T-helper 17 cell (primary cell): ENCODE results near the gene ZRSR2. TPM values are rescaled to one million over a fixed set of nuclear protein-coding genes. Genes with fewer than 3 reads are reported as not detected.

Source experiments
- ATAC-seq: fragments of 150-1000 bp; cut with Tn5 transposase; 2 replicates; pipeline ENCODE4 v1.10.0; 2021; ENCODE audit warnings: mild to moderate bottlenecking, moderate library complexity
- DNase-seq, 3 donors: peaks; one replicate each; pipeline versions ENCODE4 v3.0.0 to v3.0.0-alpha.2; 2020 to 2021
- H3K9me3 ChIP-seq: one replicate; pipeline ENCODE4 v1.7.0; 2013; ENCODE audit warnings: low read length, mild to moderate bottlenecking; ENCODE audit not compliant: control insufficient read depth, poor library complexity, severe bottlenecking
- H3K27ac Mint-ChIP-seq: one replicate; pipeline ENCODE4 v1.8.0; 2022; ENCODE audit warnings: mild to moderate bottlenecking, moderate library complexity, mixed read lengths
- H3K27me3 Mint-ChIP-seq: one replicate; pipeline ENCODE4 v1.8.0; 2022; ENCODE audit warnings: mixed read lengths
- H3K36me3 Mint-ChIP-seq: one replicate; pipeline ENCODE4 v1.8.0; 2022; ENCODE audit warnings: low read depth, mixed read lengths
- H3K4me1 Mint-ChIP-seq: one replicate; pipeline ENCODE4 v1.8.0; 2022; ENCODE audit warnings: mild to moderate bottlenecking, mixed read lengths
- H3K4me3 Mint-ChIP-seq: one replicate; pipeline ENCODE4 v1.8.0; 2022; ENCODE audit warnings: mild to moderate bottlenecking, moderate library complexity, mixed read lengths
- total RNA-seq, 4 donors: library from RNA in 2 of 4; stranded (reverse) in 2 of 4; gene quantifications; one replicate each; pipeline ENCODE4 v1.2.3 and lab custom pipeline; 2022 to 2026

ZRSR2 gene
- total RNA-seq, 2 donors from 2014 or later, result 18.5 to 19.6 TPM

DNA sequence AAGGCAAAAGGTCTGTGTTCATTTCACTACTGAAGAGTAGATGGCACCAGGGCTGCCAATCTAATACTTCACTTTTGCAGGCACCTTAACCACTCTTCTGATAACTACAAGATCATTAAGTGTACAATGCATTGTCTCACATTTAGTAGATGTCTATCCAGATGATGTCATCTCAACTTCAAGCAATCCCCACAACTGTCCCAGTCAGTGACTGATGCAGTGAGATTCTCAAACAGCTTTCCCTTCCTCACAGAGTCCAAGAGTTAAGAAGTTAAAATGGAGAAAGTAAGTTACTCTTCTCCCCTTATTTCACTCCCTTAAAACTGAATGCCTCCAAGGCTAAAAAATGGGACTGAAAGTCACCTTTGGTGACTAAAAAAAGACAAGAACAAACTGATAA, 53.7 kb downstream of the ZRSR2 start:
- Mint-ChIP-seq H3K36me3 (no peaks in the 10 kb centered on the region), H3K27me3 (no peaks in the 10 kb centered on the region), H3K4me3 (no peak overlapping the region), H3K27ac (no peak overlapping the region), H3K4me1 (peaks cover 2% of the 10 kb centered on the region)
- H3K9me3 ChIP-seq, result no peaks in the 10 kb centered on the region
- no peak for DNase-seq
- no peak for ATAC-seq

GRCh38 chrX:15848576-15848975, 58.3 kb downstream of the ZRSR2 start:
- no peak overlapping the region for H3K4me3 Mint-ChIP-seq
- H3K27ac Mint-ChIP-seq, result no peak overlapping the region
- H3K9me3 ChIP-seq, result no peaks in the 10 kb centered on the region
- DNase-seq (no peak), ATAC-seq (no peak)
- no peaks in the 10 kb centered on the region for H3K27me3 Mint-ChIP-seq
- no peaks in the 10 kb centered on the region for H3K36me3 Mint-ChIP-seq
- H3K4me1 Mint-ChIP-seq, result peaks cover 10% of the 10 kb centered on the region

- Mint-ChIP-seq H3K27ac (no peak overlapping the region), H3K27me3 (no peaks in the 10 kb centered on the region), H3K4me3 (no peak overlapping the region), H3K36me3 (no peaks in the 10 kb centered on the region), H3K4me1 (peaks cover 10% of the 10 kb centered on the region)
- DNase-seq (no peak), ATAC-seq (no peak)
- no peaks in the 10 kb centered on the region for H3K9me3 ChIP-seq
Measured at GRCh38 chrX:15849555-15849954, 59.3 kb downstream of the ZRSR2 start.

DNA sequence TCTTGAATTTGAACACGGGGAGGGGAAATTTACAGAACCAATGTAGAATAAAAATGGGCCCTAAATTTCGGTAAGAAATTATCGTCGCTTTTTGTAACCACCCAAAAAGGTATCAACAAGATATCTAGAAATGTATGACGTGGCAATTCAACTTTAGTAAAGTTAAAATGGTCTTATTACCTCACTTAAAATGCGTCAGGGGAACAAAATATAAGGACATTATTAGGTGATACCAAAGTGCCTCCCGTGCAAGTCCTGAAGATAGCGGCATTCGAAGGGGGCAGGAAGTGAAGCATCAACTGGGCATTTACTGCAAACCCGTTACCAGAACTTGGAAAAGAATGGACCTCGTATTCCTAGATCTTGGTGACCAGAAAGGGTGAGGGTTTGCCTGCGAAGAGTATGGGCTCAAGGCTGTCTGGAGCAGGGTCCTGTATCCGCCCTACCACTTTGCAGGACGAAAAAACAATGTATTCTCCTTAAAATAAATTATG, 63.3 kb downstream of the ZRSR2 start:
- Mint-ChIP-seq H3K4me3 (peak overlapping the region; percentile 75), H3K27ac (no peak overlapping the region), H3K36me3 (no peaks in the 10 kb centered on the region), H3K27me3 (no peaks in the 10 kb centered on the region), H3K4me1 (peaks cover 10% of the 10 kb centered on the region)
- ATAC-seq, result no peak
- H3K9me3 ChIP-seq, result no peaks in the 10 kb centered on the region
- no peak for DNase-seq

DNA sequence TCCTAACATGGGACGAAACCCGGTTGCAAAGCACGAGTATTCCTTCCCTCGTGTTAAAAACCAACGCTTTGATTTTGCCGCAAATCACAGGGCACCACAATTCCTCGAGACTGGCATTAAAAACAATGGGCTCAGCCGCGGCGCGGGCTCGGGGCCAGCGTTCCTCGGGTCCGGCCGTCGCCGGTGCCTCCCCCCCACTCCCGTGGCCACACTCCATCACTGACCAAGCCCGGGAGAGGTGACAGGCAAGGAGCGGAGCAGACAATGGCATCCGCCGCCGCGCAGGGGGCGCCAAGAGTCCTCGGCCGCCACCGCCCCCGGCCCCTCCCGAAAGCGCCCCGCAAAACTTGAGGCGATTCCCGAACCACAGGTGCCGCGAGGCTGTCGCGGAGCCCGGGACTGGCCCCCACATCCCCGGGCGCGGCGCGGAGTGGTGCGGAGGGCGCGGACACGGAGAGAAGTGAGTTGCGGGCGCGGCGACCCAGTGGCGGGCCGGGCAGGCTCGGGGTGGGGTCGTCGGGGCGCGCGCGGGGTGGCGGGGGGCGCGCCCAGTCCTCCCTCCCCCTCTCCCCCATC, 63.9 kb downstream of the ZRSR2 start:
- ATAC-seq, result peak; percentile 22
- Mint-ChIP-seq H3K27ac (no peak overlapping the region), H3K4me1 (peaks cover 10% of the 10 kb centered on the region), H3K36me3 (no peaks in the 10 kb centered on the region), H3K4me3 (peak overlapping the region; percentile 90), H3K27me3 (no peaks in the 10 kb centered on the region)
- H3K9me3 ChIP-seq, result no peaks in the 10 kb centered on the region
- DNase-seq, result peak; percentile 23 to 31 (median 26)

GRCh38 chrX:15854712-15855567, 64.7 kb downstream of the ZRSR2 start, which contains the start of gene AP1S2:
AP1S2 (minus strand) TSS chrX:15854813; CDS start chrX:15852524, 2,289 bp downstream.
- peak within 1 kb of the TSS; percentile 90 for H3K4me3 Mint-ChIP-seq
- H3K4me1 Mint-ChIP-seq, result peaks cover 6% of the 10 kb centered on the region
- DNase-seq, result peak; percentile 84 to 92 (median 90)
- ATAC-seq, result peak; percentile 96
- H3K36me3 Mint-ChIP-seq, result no peaks in the 10 kb centered on the region
- no peaks in the 10 kb centered on the region for H3K27me3 Mint-ChIP-seq
- peak within 1 kb of the TSS; percentile 96 for H3K27ac Mint-ChIP-seq
- no peaks in the 10 kb centered on the region for H3K9me3 ChIP-seq

- no peaks in the 10 kb centered on the region for H3K27me3 Mint-ChIP-seq
- DNase-seq (no peak), ATAC-seq (no peak)
- H3K4me3 Mint-ChIP-seq, result peak overlapping the region; percentile 90
- H3K9me3 ChIP-seq, result no peaks in the 10 kb centered on the region
- H3K27ac Mint-ChIP-seq, result peak overlapping the region; percentile 96
- H3K36me3 Mint-ChIP-seq, result no peaks in the 10 kb centered on the region
- H3K4me1 Mint-ChIP-seq, result peaks cover 5% of the 10 kb centered on the region
Measured at GRCh38 chrX:15855568-15856221, 65.4 kb downstream of the ZRSR2 start.

DNA sequence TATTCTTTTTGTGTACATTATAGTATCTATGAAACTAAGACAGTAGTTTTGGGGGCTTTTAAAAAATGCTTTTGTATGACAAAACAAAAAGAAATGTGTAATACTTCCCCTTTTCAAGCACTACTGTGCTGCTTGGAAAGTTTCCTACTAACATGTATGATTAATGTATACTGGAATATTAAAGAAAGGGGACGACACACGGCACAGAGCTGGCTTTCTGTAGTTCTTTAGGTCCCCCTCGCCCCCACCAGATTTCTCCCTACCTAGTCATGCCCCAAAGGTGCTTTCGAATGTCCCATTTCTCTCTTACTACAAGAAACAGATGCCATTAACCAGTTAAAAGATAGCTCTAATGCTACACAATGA, 65.9 kb downstream of the ZRSR2 start:
- H3K27ac Mint-ChIP-seq, result no peak overlapping the region
- no peak for DNase-seq
- peaks cover 5% of the 10 kb centered on the region for H3K4me1 Mint-ChIP-seq
- no peaks in the 10 kb centered on the region for H3K27me3 Mint-ChIP-seq
- no peak for ATAC-seq
- no peaks in the 10 kb centered on the region for H3K9me3 ChIP-seq
- no peaks in the 10 kb centered on the region for H3K36me3 Mint-ChIP-seq
- H3K4me3 Mint-ChIP-seq, result no peak overlapping the region

GRCh38 chrX:15856636-15857035, 66.4 kb downstream of the ZRSR2 start:
- no peaks in the 10 kb centered on the region for H3K9me3 ChIP-seq
- Mint-ChIP-seq H3K27ac (no peak overlapping the region), H3K4me3 (no peak overlapping the region), H3K4me1 (peaks cover 5% of the 10 kb centered on the region), H3K36me3 (no peaks in the 10 kb centered on the region), H3K27me3 (no peaks in the 10 kb centered on the region)
- no peak for ATAC-seq
- no peak for DNase-seq

- Mint-ChIP-seq H3K27ac (no peak overlapping the region), H3K4me3 (no peak overlapping the region), H3K36me3 (no peaks in the 10 kb centered on the region), H3K27me3 (no peaks in the 10 kb centered on the region), H3K4me1 (peaks cover 5% of the 10 kb centered on the region)
- H3K9me3 ChIP-seq, result no peaks in the 10 kb centered on the region
- no peak for DNase-seq
- no peak for ATAC-seq
Measured at GRCh38 chrX:15858051-15858450, 67.8 kb downstream of the ZRSR2 start.

- no peaks in the 10 kb centered on the region for H3K9me3 ChIP-seq
- H3K27ac Mint-ChIP-seq, result peak overlapping the region; percentile 4
- no peaks in the 10 kb centered on the region for H3K36me3 Mint-ChIP-seq
- no peaks in the 10 kb centered on the region for H3K4me1 Mint-ChIP-seq
- DNase-seq (no peak), ATAC-seq (no peak)
- no peak overlapping the region for H3K4me3 Mint-ChIP-seq
- H3K27me3 Mint-ChIP-seq, result no peaks in the 10 kb centered on the region
Measured at GRCh38 chrX:15860921-15861320, 70.6 kb downstream of the ZRSR2 start.

- Mint-ChIP-seq H3K4me3 (no peak overlapping the region), H3K27ac (no peak overlapping the region), H3K36me3 (no peaks in the 10 kb centered on the region), H3K27me3 (no peaks in the 10 kb centered on the region), H3K4me1 (no peaks in the 10 kb centered on the region)
- no peaks in the 10 kb centered on the region for H3K9me3 ChIP-seq
- DNase-seq (no peak), ATAC-seq (no peak)
Measured at GRCh38 chrX:15864023-15864422, 73.7 kb downstream of the ZRSR2 start.

DNA sequence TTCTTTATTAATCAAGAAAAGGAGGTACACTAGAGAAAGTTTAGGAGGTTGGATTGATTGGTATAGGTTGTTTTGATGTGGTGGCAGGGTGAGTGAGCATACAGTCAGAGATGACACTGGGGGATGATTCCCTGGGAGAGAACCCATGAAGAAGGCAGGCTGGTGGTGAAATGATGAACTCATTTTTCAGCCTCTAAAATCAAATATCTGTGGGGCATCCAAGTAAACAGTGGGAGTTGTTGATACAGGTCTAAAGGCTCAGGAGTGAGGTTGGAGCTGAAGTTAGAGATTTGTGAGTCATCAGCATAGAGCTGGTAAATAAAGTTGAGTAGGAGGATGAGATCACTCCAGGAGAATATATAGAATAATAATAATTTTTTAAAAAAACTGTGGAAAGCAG, 74.3 kb downstream of the ZRSR2 start:
- H3K27ac Mint-ChIP-seq, result no peak overlapping the region
- H3K27me3 Mint-ChIP-seq, result no peaks in the 10 kb centered on the region
- H3K4me1 Mint-ChIP-seq, result no peaks in the 10 kb centered on the region
- H3K4me3 Mint-ChIP-seq, result no peak overlapping the region
- DNase-seq, result no peak
- ATAC-seq, result no peak
- H3K36me3 Mint-ChIP-seq, result no peaks in the 10 kb centered on the region
- no peaks in the 10 kb centered on the region for H3K9me3 ChIP-seq
